ENCODE results near the gene NR5A1. TPM values are rescaled to one million over a fixed set of nuclear protein-coding genes. Genes with fewer than 3 reads are reported as not detected.

NR5A1 gene
- polyA plus RNA-seq, 1 experiment, result not detected

DNA sequence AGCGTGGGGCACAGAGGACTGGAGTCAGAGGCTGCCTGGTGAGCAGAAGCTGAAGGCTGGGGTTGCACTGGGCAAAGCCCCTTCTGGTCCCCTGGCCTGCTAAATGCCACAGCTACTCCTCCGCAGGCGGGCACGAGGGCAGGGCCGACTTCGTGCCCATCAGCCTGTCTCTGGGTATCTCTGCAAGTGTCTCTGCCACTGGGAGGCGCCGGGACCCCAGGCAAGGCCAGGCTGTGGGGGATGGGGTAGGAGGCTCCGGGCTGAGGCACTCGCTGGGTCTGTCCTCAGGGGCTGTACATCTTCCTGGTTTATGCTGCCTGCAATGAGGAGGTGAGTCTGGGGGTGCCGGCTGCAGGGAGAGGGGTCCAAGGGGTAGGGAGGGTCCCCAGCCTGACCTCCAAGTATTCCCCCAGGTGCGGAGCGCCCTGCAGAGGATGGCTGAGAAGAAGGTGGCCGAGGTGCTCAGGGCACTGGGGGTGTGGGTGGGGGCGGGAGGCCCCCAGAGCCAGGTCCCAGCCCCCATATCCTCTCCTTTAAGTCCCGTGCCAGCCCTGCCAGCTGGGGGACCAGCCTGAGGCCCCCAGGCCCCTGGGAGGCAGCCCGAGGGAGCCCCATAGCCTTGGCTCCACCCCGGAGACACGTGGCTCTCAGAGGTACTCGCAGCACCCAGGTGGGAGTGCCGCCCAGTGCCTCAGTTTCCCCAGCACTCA lies 31.9 kb downstream of the NR5A1 start:
- H3K27me3 ChIP-seq (ENCODE audit: control insufficient read depth, insufficient read depth, low read length), result peaks cover 64% of the 10 kb centered on the region
- POLR2A ChIA-PET, result no interaction called here
- H3K9me3 ChIP-seq (ENCODE audit: control insufficient read depth, insufficient read depth, low read length), result no peaks in the 10 kb centered on the region; the same call in 1 of the 2 replicates
- no peak overlapping the region for H3K4me3 ChIP-seq (ENCODE audit: low read depth, low read length)
- TF ChIP-seq, protein P1, sequence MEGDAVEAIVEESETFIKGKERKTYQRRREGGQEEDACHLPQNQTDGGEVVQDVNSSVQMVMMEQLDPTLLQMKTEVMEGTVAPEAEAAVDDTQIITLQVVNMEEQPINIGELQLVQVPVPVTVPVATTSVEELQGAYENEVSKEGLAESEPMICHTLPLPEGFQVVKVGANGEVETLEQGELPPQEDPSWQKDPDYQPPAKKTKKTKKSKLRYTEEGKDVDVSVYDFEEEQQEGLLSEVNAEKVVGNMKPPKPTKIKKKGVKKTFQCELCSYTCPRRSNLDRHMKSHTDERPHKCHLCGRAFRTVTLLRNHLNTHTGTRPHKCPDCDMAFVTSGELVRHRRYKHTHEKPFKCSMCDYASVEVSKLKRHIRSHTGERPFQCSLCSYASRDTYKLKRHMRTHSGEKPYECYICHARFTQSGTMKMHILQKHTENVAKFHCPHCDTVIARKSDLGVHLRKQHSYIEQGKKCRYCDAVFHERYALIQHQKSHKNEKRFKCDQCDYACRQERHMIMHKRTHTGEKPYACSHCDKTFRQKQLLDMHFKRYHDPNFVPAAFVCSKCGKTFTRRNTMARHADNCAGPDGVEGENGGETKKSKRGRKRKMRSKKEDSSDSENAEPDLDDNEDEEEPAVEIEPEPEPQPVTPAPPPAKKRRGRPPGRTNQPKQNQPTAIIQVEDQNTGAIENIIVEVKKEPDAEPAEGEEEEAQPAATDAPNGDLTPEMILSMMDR (IDR thresholded peaks at IDR 0.05; ENCODE audit: low read depth, low read length), result no peak
- H3K27ac ChIP-seq (ENCODE audit: low read depth, low read length), result no peak overlapping the region
- DNase-seq (ENCODE audit: low read depth, low spot score), result no peak
- CTCF ChIA-PET, result no interaction called here

DNA sequence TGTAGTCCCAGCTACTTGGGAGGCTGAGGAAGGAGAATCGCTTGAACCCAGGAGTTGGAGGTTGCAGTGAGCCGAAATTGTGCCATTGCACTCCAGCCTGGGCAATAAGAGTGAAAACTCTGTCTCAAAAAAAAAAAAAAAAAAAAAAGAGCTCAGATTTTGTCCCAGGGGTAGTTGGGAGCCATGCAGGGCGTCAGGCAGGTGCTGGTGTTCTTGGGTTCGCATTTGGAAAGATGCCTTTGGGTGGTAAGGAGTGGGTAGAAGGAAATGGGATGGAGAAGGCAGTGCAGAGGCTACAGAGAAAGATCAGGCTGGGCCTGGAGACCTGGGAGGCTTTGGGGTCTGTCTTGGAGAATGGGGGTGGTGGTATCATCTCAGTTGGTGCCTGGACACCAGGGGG lies 33.0 kb downstream of the NR5A1 start:
- CTCF ChIA-PET, result no interaction called here

DNA sequence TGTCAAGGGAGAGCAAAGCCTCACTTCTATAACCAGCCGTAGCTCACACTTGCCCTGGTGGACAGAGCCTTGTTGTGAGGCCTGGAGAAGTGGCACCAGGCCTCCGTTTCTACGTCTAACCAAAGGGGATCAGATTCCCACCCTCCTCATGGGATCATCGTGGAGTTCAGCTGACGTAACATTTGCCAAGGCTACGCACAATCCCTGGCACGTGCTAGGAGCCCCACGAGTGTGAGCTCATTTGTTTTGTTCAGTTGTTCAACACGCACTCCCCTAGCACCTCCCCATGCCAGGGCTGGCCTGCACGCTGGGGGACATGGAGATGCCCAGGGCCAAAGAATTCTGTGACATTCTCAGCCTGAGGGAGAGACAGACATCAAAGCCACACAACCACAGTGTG lies 33.9 kb downstream of the NR5A1 start:
- POLR2A ChIA-PET, result no interaction called here
- no peaks in the 10 kb centered on the region; the same call in 1 of the 2 replicates for H3K9me3 ChIP-seq (ENCODE audit: control insufficient read depth, insufficient read depth, low read length)
- no peak for DNase-seq (ENCODE audit: low read depth, low spot score)
- H3K4me3 ChIP-seq (ENCODE audit: low read depth, low read length), result no peak overlapping the region
- no peak overlapping the region for H3K27ac ChIP-seq (ENCODE audit: low read depth, low read length)
- peaks cover 47% of the 10 kb centered on the region for H3K27me3 ChIP-seq (ENCODE audit: control insufficient read depth, insufficient read depth, low read length)
- CTCF ChIA-PET, result no interaction called here
- TF ChIP-seq, protein P1 (IDR thresholded peaks at IDR 0.05; ENCODE audit: low read depth, low read length), result no peak

More for the DNA sequence above, 33.0 kb downstream of the NR5A1 start:
- TF ChIP-seq, protein P1 (IDR thresholded peaks at IDR 0.05; ENCODE audit: low read depth, low read length), result no peak
- POLR2A ChIA-PET, result interaction anchor here (0.6 kb wide), 1 partner anchor 147 kb away, joined by 4 read pairs; no protein-coding TSS in a partner anchor
- no peak overlapping the region for H3K27ac ChIP-seq (ENCODE audit: low read depth, low read length)
- H3K9me3 ChIP-seq (ENCODE audit: control insufficient read depth, insufficient read depth, low read length), result no peaks in the 10 kb centered on the region; the same call in 1 of the 2 replicates
- no peak for DNase-seq (ENCODE audit: low read depth, low spot score)
- peaks cover 54% of the 10 kb centered on the region for H3K27me3 ChIP-seq (ENCODE audit: control insufficient read depth, insufficient read depth, low read length)
- no peak overlapping the region for H3K4me3 ChIP-seq (ENCODE audit: low read depth, low read length)

DNA sequence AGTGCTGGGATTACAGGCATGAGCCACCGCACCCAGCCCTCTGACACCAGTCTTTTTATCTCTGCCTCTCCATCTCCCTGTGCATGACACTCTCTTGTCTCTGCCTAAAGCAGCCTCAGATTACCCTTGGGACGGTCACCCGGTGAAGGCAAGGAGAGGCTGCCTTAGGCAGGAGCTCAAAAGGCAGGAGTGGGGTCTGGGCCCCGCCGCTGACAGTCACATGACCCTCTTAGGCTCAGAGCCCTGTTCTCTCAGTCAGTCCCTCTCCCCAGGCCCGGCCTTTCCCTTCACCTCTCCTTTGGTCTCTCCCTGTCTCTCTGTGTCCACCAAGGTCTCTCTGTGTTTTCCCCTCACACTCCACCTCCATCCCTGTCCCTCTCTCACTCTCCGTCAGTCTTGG lies 34.4 kb downstream of the NR5A1 start:
- POLR2A ChIA-PET, result no interaction called here
- TF ChIP-seq, protein P1 (IDR thresholded peaks at IDR 0.05; ENCODE audit: low read depth, low read length), result no peak
- H3K4me3 ChIP-seq (ENCODE audit: low read depth, low read length), result no peak overlapping the region
- DNase-seq (ENCODE audit: low read depth, low spot score), result no peak
- CTCF ChIA-PET, result no interaction called here
- H3K27me3 ChIP-seq (ENCODE audit: control insufficient read depth, insufficient read depth, low read length), result peaks cover 43% of the 10 kb centered on the region
- H3K27ac ChIP-seq (ENCODE audit: low read depth, low read length), result no peak overlapping the region
- H3K9me3 ChIP-seq (ENCODE audit: control insufficient read depth, insufficient read depth, low read length), result no peaks in the 10 kb centered on the region; the same call in 1 of the 2 replicates

DNA sequence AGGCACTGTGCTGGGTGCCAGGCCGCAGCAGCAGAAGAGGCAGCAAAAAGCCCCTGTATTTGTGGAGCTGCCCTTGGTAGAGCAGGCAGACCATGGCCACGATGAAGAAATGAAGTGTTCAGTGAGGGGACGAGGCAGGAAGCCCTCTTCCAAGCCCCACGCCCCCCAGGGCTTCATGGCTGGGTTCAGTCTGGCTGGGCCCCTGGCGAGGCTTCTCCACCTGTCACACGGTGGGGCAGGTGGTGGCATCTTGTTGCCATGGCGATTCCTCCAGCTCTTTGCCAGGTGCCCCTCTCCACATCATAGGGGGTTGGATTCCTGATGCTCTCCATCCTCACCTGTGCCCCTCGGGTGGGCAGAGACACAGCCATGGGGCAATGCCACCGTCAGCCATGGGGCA lies 35.4 kb downstream of the NR5A1 start:
- Histone ChIP-seq H3K27me3 (ENCODE audit: control insufficient read depth, insufficient read depth, low read length) (peaks cover 40% of the 10 kb centered on the region), H3K4me3 (ENCODE audit: low read depth, low read length) (no peak overlapping the region), H3K27ac (ENCODE audit: low read depth, low read length) (no peak overlapping the region), H3K9me3 (ENCODE audit: control insufficient read depth, insufficient read depth, low read length) (no peaks in the 10 kb centered on the region)
- TF ChIP-seq, protein P1 (IDR thresholded peaks at IDR 0.05; ENCODE audit: low read depth, low read length), result no peak
- DNase-seq (ENCODE audit: low read depth, low spot score), result no peak
- CTCF ChIA-PET, result no interaction called here
- POLR2A ChIA-PET, result interaction anchor here (0.6 kb wide), 1 partner anchor 24 kb away, joined by 4 read pairs; no protein-coding TSS in a partner anchor

Measured in AG04450 (cell line).